Astrocyte (in vitro differentiated cells and primary cell): ENCODE data around the gene OR11H7. TPM values are rescaled to one million over a fixed set of nuclear protein-coding genes. Genes with fewer than 3 reads are reported as not detected.
"Not testable (repeated sequence)": the region's sequence is repeated elsewhere in the genome, so short reads cannot be mapped to it uniquely, and the experiment has no call there.

Experiments used
- DNase-seq: peaks from one replicate; pipeline ENCODE4 v3.0.0-alpha.2; 2010; ENCODE audit warnings: low read depth
- FAIRE-seq: peaks from 2 replicates; lab custom pipeline; 2011; peaks lifted over from hg19 to GRCh38; lab: Jason Lieb, UNC
- H2AFZ ChIP-seq: 2 replicates; pipeline ENCODE4 v1.6.0; 2012; ENCODE audit warnings: low read depth, low read length, inconsistent platforms
- H3K27ac ChIP-seq: 2 replicates; pipeline ENCODE4 v1.5.1; 2011; ENCODE audit warnings: low read depth, low read length, inconsistent platforms
- H3K27me3 ChIP-seq: 2 replicates; pipeline ENCODE4 v1.6.0; 2011; ENCODE audit warnings: low read length, inconsistent platforms; ENCODE audit not compliant: insufficient read depth
- H3K36me3 ChIP-seq: 2 replicates; pipeline ENCODE4 v1.5.1; 2011; ENCODE audit warnings: low read length, inconsistent platforms; ENCODE audit not compliant: insufficient read depth
- H3K4me1 ChIP-seq: 2 replicates; pipeline ENCODE4 v1.5.1; 2011; ENCODE audit warnings: low read length, inconsistent platforms; ENCODE audit not compliant: insufficient read depth
- H3K4me2 ChIP-seq: 2 replicates; pipeline ENCODE4 v1.6.0; 2012; ENCODE audit warnings: low read length, inconsistent platforms
- H3K4me3 ChIP-seq: 2 replicates; pipeline ENCODE4 v1.5.1; 2011; ENCODE audit warnings: low read depth, mild to moderate bottlenecking, low read length, inconsistent platforms; ENCODE audit not compliant: insufficient read depth
- H3K79me2 ChIP-seq: 2 replicates; pipeline ENCODE4 v1.6.0; 2012; ENCODE audit warnings: mild to moderate bottlenecking, low read length, inconsistent platforms; ENCODE audit not compliant: insufficient read depth
- H3K9ac ChIP-seq: 2 replicates; pipeline ENCODE4 v1.6.0; 2012; ENCODE audit warnings: mild to moderate bottlenecking, low read length, inconsistent platforms
- H3K9me3 ChIP-seq: 2 replicates; pipeline ENCODE4 v1.5.1; 2012; ENCODE audit warnings: low read depth, mild to moderate bottlenecking, low read length, inconsistent platforms; ENCODE audit not compliant: insufficient read depth
- H4K20me1 ChIP-seq: 2 replicates; pipeline ENCODE4 v1.6.0; 2012; ENCODE audit warnings: low read length, inconsistent platforms; ENCODE audit not compliant: insufficient read depth
- H3K27ac Mint-ChIP-seq: one replicate; pipeline ENCODE4 v1.8.0; 2021; ENCODE audit warnings: mild to moderate bottlenecking, mixed read lengths; ENCODE audit not compliant: unreplicated experiment
- H3K27me3 Mint-ChIP-seq: one replicate; pipeline ENCODE4 v1.8.0; 2021; ENCODE audit warnings: low read depth, mixed read lengths; ENCODE audit not compliant: unreplicated experiment
- H3K36me3 Mint-ChIP-seq: one replicate; pipeline ENCODE4 v1.8.0; 2021; ENCODE audit warnings: low read depth, mixed read lengths; ENCODE audit not compliant: unreplicated experiment
- H3K4me1 Mint-ChIP-seq: one replicate; pipeline ENCODE4 v1.8.0; 2021; ENCODE audit warnings: low read depth, mixed read lengths; ENCODE audit not compliant: unreplicated experiment
- H3K4me3 Mint-ChIP-seq: one replicate; pipeline ENCODE4 v1.8.0; 2021; ENCODE audit warnings: mild to moderate bottlenecking, moderate library complexity, mixed read lengths; ENCODE audit not compliant: unreplicated experiment
- H3K9me3 Mint-ChIP-seq: one replicate; pipeline ENCODE4 v1.8.0; 2021; ENCODE audit warnings: mild to moderate bottlenecking, mixed read lengths; ENCODE audit not compliant: unreplicated experiment
- CTCF ChIP-seq: IDR thresholded peaks from 2 replicates; pipeline ENCODE4 v1.5.1; 2011; ENCODE audit warnings: low read depth, mild to moderate bottlenecking, inconsistent platforms, low read length, moderate library complexity; ENCODE audit not compliant: insufficient read depth
- EZH2 ChIP-seq: IDR thresholded peaks from 2 replicates; pipeline ENCODE4 v1.6.1; 2012; ENCODE audit warnings: mild to moderate bottlenecking, low read length, inconsistent platforms; ENCODE audit not compliant: insufficient read depth
- total RNA-seq: library from RNA; stranded (reverse); gene quantifications from 2 replicates; pipeline ENCODE4 v1.2.1, GENCODE V29; 2021

OR11H7 gene
- total RNA-seq, 1 donor from 2014 or later, result not detected

- Histone ChIP-seq H3K4me2 (no peak overlapping the region), H3K9ac (no peak overlapping the region), H3K79me2 (no peaks in the 10 kb centered on the region), H3K27ac (no peak overlapping the region), H2AFZ (no peak overlapping the region), H3K4me3 (no peak overlapping the region), H3K9me3 (no peaks in the 10 kb centered on the region), H3K27me3 (no peaks in the 10 kb centered on the region), H3K4me1 (no peaks in the 10 kb centered on the region), H3K36me3 (no peaks in the 10 kb centered on the region), H4K20me1 (no peaks in the 10 kb centered on the region)
- DNase-seq (no peak), FAIRE-seq (no peak)
- peaks cover 9% of the 10 kb centered on the region for H3K9me3 Mint-ChIP-seq
- no peaks in the 10 kb centered on the region for H3K4me1 Mint-ChIP-seq
- no peaks in the 10 kb centered on the region for H3K36me3 Mint-ChIP-seq
- TF ChIP-seq EZH2 (no peak), CTCF (no peak)
- no peak overlapping the region for H3K4me3 Mint-ChIP-seq
- no peaks in the 10 kb centered on the region for H3K27me3 Mint-ChIP-seq
- H3K27ac Mint-ChIP-seq, result no peak overlapping the region
These were observed 37.4 kb upstream of the OR11H7 start for GRCh38 chr14:20191396-20191795.

GRCh38 chr14:20194101-20194500 lies 34.7 kb upstream of the OR11H7 start:
- Histone ChIP-seq H3K4me3 (no peak overlapping the region), H4K20me1 (no peaks in the 10 kb centered on the region), H3K4me2 (no peak overlapping the region), H3K36me3 (no peaks in the 10 kb centered on the region), H3K27ac (no peak overlapping the region), H3K4me1 (no peaks in the 10 kb centered on the region), H3K9ac (no peak overlapping the region), H2AFZ (no peak overlapping the region), H3K9me3 (no peaks in the 10 kb centered on the region), H3K27me3 (no peaks in the 10 kb centered on the region), H3K79me2 (no peaks in the 10 kb centered on the region)
- FAIRE-seq (no peak), DNase-seq (no peak)
- H3K27ac Mint-ChIP-seq, result no peak overlapping the region
- TF ChIP-seq CTCF (no peak), EZH2 (no peak)
- no peak overlapping the region for H3K4me3 Mint-ChIP-seq
- H3K9me3 Mint-ChIP-seq, result peaks cover 9% of the 10 kb centered on the region
- no peaks in the 10 kb centered on the region for H3K36me3 Mint-ChIP-seq
- H3K4me1 Mint-ChIP-seq, result no peaks in the 10 kb centered on the region
- H3K27me3 Mint-ChIP-seq, result no peaks in the 10 kb centered on the region

GRCh38 chr14:20195170-20195569 lies 33.6 kb upstream of the OR11H7 start:
- not testable (repeated sequence) for H3K79me2 ChIP-seq, H3K4me2 ChIP-seq, H3K9me3 ChIP-seq, H2AFZ ChIP-seq, H3K27me3 Mint-ChIP-seq, H3K4me1 ChIP-seq, H3K36me3 Mint-ChIP-seq, H3K27me3 ChIP-seq, H3K9me3 Mint-ChIP-seq, DNase-seq, H3K27ac Mint-ChIP-seq, H3K4me3 Mint-ChIP-seq, H3K9ac ChIP-seq, H4K20me1 ChIP-seq, H3K4me3 ChIP-seq, H3K4me1 Mint-ChIP-seq, FAIRE-seq, H3K36me3 ChIP-seq, H3K27ac ChIP-seq
